ENCODE data around the gene PDK3. TPM values are rescaled to one million over a fixed set of nuclear protein-coding genes. Genes with fewer than 3 reads are reported as not detected.
A peak's percentile ranks its signal among the peaks of the same experiment; 100 is the strongest.

Gene PDK3
- 12.5 TPM for total RNA-seq
- 7.6 TPM for polyA plus RNA-seq
- long read RNA-seq, donor 1: 0 reads
- long read RNA-seq, donor 2, transcript PDK3-202 (12 exons, 1,921 nt): major isoform, 15 of 19 reads
- long read RNA-seq, donor 2, partial matches to known transcripts: 0 of 19 reads
- long read RNA-seq, donor 2, other reads (novel, unspliced or antisense): 0 of 19 reads
- long read RNA-seq, donor 3, partial matches to known transcripts: 0 of 3 reads
- long read RNA-seq, donor 3, other reads (novel, unspliced or antisense): 0 of 3 reads
- long read RNA-seq, donor 4, partial matches to known transcripts: 0 of 5 reads
- long read RNA-seq, donor 4, other reads (novel, unspliced or antisense): 0 of 5 reads
- long read RNA-seq, donor 5, transcript PDK3-202 (12 exons, 1,921 nt): major isoform, 8 of 12 reads
- long read RNA-seq, donor 5, partial matches to known transcripts: 0 of 12 reads
- long read RNA-seq, donor 5, other reads (novel, unspliced or antisense): 0 of 12 reads
- long read RNA-seq, donor 6, partial matches to known transcripts: 0 of 2 reads
- long read RNA-seq, donor 6, other reads (novel, unspliced or antisense): 0 of 2 reads
- long read RNA-seq, donor 7, transcript PDK3-202 (12 exons, 1,921 nt): major isoform, 7 of 7 reads
- long read RNA-seq, donor 7, partial matches to known transcripts: 0 of 7 reads
- long read RNA-seq, donor 7, other reads (novel, unspliced or antisense): 0 of 7 reads
- long read RNA-seq, donor 8, partial matches to known transcripts: 0 of 3 reads
- long read RNA-seq, donor 8, other reads (novel, unspliced or antisense): 0 of 3 reads
- long read RNA-seq, donor 9, partial matches to known transcripts: 0 of 3 reads
- long read RNA-seq, donor 9, other reads (novel, unspliced or antisense): 0 of 3 reads
- long read RNA-seq, donor 10, transcript PDK3-202 (12 exons, 1,921 nt): major isoform, 7 of 9 reads
- long read RNA-seq, donor 10, partial matches to known transcripts: 0 of 9 reads
- long read RNA-seq, donor 10, other reads (novel, unspliced or antisense): 0 of 9 reads

- H3K9me3 ChIP-seq (ENCODE audit: control insufficient read depth in 2 of 2, insufficient read depth in 1 of 2, low read length in 1 of 2): no peaks in the 10 kb centered on the region
- under 1% methylated on average over 83 of the region's 83 CpGs for WGBS
- peak; percentile 51 to 93 (median 78) for DNase-seq (ENCODE audit: low read depth in 6 of 9, low spot score in 9 of 9)
Measured at GRCh38 chrX:24464836-24465531, at the start of gene PDK3. Gene PDK3, plus strand, starts transcription at chrX:24465286. Its CDS starts 170 bp downstream, at chrX:24465456.

GRCh38 chrX:24415921-24416320, 49.2 kb upstream of the PDK3 start:
- Histone ChIP-seq H3K9me3 (ENCODE audit: control insufficient read depth in 2 of 2, insufficient read depth in 1 of 2, low read length in 1 of 2) (no peaks in the 10 kb centered on the region), H3K27me3 (ENCODE audit: control insufficient read depth in 2 of 2, insufficient read depth in 1 of 2, low read length in 1 of 2) (no peaks in the 10 kb centered on the region), H3K4me1 (ENCODE audit: control insufficient read depth in 2 of 2, insufficient read depth in 2 of 2, low read length in 2 of 2) (no peaks in the 10 kb centered on the region), H3K4me3 (ENCODE audit: low read length in 2 of 2) (no peak overlapping the region), H3K36me3 (ENCODE audit: control insufficient read depth in 2 of 2, insufficient read depth in 2 of 2, low read length in 1 of 2) (no peaks in the 10 kb centered on the region), H3K27ac (ENCODE audit: low read depth in 1 of 2, low read length in 1 of 2) (no peak overlapping the region)
- DNase-seq (ENCODE audit: low read depth in 6 of 9, low spot score in 9 of 9): no peak
- WGBS: 80% methylated on average over 5 of the region's 5 CpGs

More at GRCh38 chrX:24464836-24465531, at the start of gene PDK3:
- no peaks in the 10 kb centered on the region for H3K27me3 ChIP-seq (ENCODE audit: control insufficient read depth in 2 of 2, insufficient read depth in 1 of 2, low read length in 1 of 2)
- H3K4me3 ChIP-seq (ENCODE audit: low read length in 2 of 2): peak within 1 kb of the TSS; percentile 70 to 73
- H3K36me3 ChIP-seq (ENCODE audit: control insufficient read depth in 2 of 2, insufficient read depth in 2 of 2, low read length in 1 of 2): no peaks in the 10 kb centered on the region
- peak within 1 kb of the TSS; percentile 86 to 88 for H3K27ac ChIP-seq (ENCODE audit: low read depth in 1 of 2, low read length in 1 of 2)
- H3K4me1 ChIP-seq (ENCODE audit: control insufficient read depth in 2 of 2, insufficient read depth in 2 of 2, low read length in 2 of 2): peaks cover 4 to 11% of the 10 kb centered on the region in 2 donors

- H3K36me3 ChIP-seq (ENCODE audit: control insufficient read depth in 2 of 2, insufficient read depth in 2 of 2, low read length in 1 of 2): no peaks in the 10 kb centered on the region
- H3K4me3 ChIP-seq (ENCODE audit: low read length in 2 of 2): no peak overlapping the region
- no peaks in the 10 kb centered on the region for H3K27me3 ChIP-seq (ENCODE audit: control insufficient read depth in 2 of 2, insufficient read depth in 1 of 2, low read length in 1 of 2)
- H3K27ac ChIP-seq (ENCODE audit: low read depth in 1 of 2, low read length in 1 of 2): no peak overlapping the region
- no peak for DNase-seq (ENCODE audit: low read depth in 6 of 9, low spot score in 9 of 9)
- WGBS: 88% methylated on average over 2 of the region's 2 CpGs
- H3K9me3 ChIP-seq (ENCODE audit: control insufficient read depth in 2 of 2, insufficient read depth in 1 of 2, low read length in 1 of 2): no peaks in the 10 kb centered on the region
- H3K4me1 ChIP-seq (ENCODE audit: control insufficient read depth in 2 of 2, insufficient read depth in 2 of 2, low read length in 2 of 2): peaks cover 0 to 6% of the 10 kb centered on the region in 2 donors
Measured at GRCh38 chrX:24423960-24424359, 41.1 kb upstream of the PDK3 start.

GRCh38 chrX:24424948-24425347, 40.1 kb upstream of the PDK3 start:
- H3K27ac ChIP-seq (ENCODE audit: low read depth in 1 of 2, low read length in 1 of 2): no peak overlapping the region
- no peak overlapping the region for H3K4me3 ChIP-seq (ENCODE audit: low read length in 2 of 2)
- H3K4me1 ChIP-seq (ENCODE audit: control insufficient read depth in 2 of 2, insufficient read depth in 2 of 2, low read length in 2 of 2): peaks cover 0 to 6% of the 10 kb centered on the region in 2 donors
- no peaks in the 10 kb centered on the region for H3K27me3 ChIP-seq (ENCODE audit: control insufficient read depth in 2 of 2, insufficient read depth in 1 of 2, low read length in 1 of 2)
- 96% methylated on average over 8 of the region's 8 CpGs for WGBS
- no peaks in the 10 kb centered on the region for H3K9me3 ChIP-seq (ENCODE audit: control insufficient read depth in 2 of 2, insufficient read depth in 1 of 2, low read length in 1 of 2)
- no peaks in the 10 kb centered on the region for H3K36me3 ChIP-seq (ENCODE audit: control insufficient read depth in 2 of 2, insufficient read depth in 2 of 2, low read length in 1 of 2)
- DNase-seq (ENCODE audit: low read depth in 6 of 9, low spot score in 9 of 9): no peak

DNA sequence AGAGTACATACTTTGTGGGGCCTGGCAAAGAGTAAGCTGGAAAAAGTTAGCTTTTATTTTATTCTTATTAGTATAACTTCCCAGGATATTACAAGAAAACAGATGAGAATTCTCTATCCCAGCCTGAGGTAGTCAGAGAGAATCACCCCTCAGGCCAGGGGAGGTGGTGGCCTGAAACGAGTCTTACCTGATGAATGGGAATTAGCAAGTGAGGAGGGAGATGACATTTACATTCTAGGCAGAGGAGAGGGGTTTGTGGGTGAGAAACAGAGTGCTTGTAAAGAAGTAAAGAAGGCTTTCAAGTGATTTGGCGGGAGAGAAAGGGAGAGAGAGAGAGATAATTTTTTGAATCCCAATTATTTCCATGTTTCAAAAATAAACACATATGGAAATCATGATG, 39.3 kb upstream of the PDK3 start:
- peaks cover 0 to 6% of the 10 kb centered on the region in 2 donors for H3K4me1 ChIP-seq (ENCODE audit: control insufficient read depth in 2 of 2, insufficient read depth in 2 of 2, low read length in 2 of 2)
- no peaks in the 10 kb centered on the region for H3K27me3 ChIP-seq (ENCODE audit: control insufficient read depth in 2 of 2, insufficient read depth in 1 of 2, low read length in 1 of 2)
- no peaks in the 10 kb centered on the region for H3K9me3 ChIP-seq (ENCODE audit: control insufficient read depth in 2 of 2, insufficient read depth in 1 of 2, low read length in 1 of 2)
- no peak for DNase-seq (ENCODE audit: low read depth in 6 of 9, low spot score in 9 of 9)
- no peak overlapping the region for H3K4me3 ChIP-seq (ENCODE audit: low read length in 2 of 2)
- WGBS: 97% methylated on average over 2 of the region's 2 CpGs
- no peaks in the 10 kb centered on the region for H3K36me3 ChIP-seq (ENCODE audit: control insufficient read depth in 2 of 2, insufficient read depth in 2 of 2, low read length in 1 of 2)
- H3K27ac ChIP-seq (ENCODE audit: low read depth in 1 of 2, low read length in 1 of 2): no peak overlapping the region

DNA sequence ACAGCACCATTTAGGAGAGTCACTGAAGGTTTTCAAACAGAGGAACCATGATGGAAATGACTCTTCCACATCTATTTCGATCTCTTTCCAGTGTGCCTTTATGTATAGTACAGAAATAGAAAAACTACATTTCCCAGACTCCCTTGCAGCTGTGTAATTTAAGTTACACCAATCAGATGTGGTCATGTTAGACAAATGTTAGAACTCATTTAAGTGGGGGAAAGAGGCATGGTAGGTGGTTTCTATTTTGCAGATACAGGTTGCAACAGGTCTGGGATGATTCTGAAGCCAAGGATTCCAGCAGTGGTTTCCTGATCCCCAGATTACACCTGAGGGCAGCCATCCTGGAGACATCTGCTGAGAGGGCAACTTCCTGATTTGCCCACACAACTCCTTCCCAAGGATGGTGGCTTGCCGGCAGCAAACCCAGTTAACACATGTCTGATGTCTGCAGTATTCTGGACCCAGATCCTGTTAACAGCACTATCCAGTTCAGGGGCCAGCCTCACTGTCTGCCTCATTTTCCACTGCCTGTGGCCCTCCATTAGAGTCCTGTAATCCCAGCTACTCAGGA, 38.7 kb upstream of the PDK3 start:
- no peaks in the 10 kb centered on the region for H3K27me3 ChIP-seq (ENCODE audit: control insufficient read depth in 2 of 2, insufficient read depth in 1 of 2, low read length in 1 of 2)
- no peaks in the 10 kb centered on the region for H3K36me3 ChIP-seq (ENCODE audit: control insufficient read depth in 2 of 2, insufficient read depth in 2 of 2, low read length in 1 of 2)
- H3K4me1 ChIP-seq (ENCODE audit: control insufficient read depth in 2 of 2, insufficient read depth in 2 of 2, low read length in 2 of 2): peaks cover 0 to 6% of the 10 kb centered on the region in 2 donors
- WGBS: 66% methylated on average over 2 of the region's 2 CpGs
- DNase-seq (ENCODE audit: low read depth in 6 of 9, low spot score in 9 of 9): peak; percentile 11 to 68 (median 32)
- H3K27ac ChIP-seq (ENCODE audit: low read depth in 1 of 2, low read length in 1 of 2): no peak overlapping the region
- no peak overlapping the region for H3K4me3 ChIP-seq (ENCODE audit: low read length in 2 of 2)
- no peaks in the 10 kb centered on the region for H3K9me3 ChIP-seq (ENCODE audit: control insufficient read depth in 2 of 2, insufficient read depth in 1 of 2, low read length in 1 of 2)

GRCh38 chrX:24426921-24427746, 38.0 kb upstream of the PDK3 start:
- Histone ChIP-seq H3K27me3 (ENCODE audit: control insufficient read depth in 2 of 2, insufficient read depth in 1 of 2, low read length in 1 of 2) (no peaks in the 10 kb centered on the region), H3K4me1 (ENCODE audit: control insufficient read depth in 2 of 2, insufficient read depth in 2 of 2, low read length in 2 of 2) (peaks cover 0 to 6% of the 10 kb centered on the region in 2 donors), H3K9me3 (ENCODE audit: control insufficient read depth in 2 of 2, insufficient read depth in 1 of 2, low read length in 1 of 2) (no peaks in the 10 kb centered on the region), H3K36me3 (ENCODE audit: control insufficient read depth in 2 of 2, insufficient read depth in 2 of 2, low read length in 1 of 2) (no peaks in the 10 kb centered on the region), H3K4me3 (ENCODE audit: low read length in 2 of 2) (no peak overlapping the region), H3K27ac (ENCODE audit: low read depth in 1 of 2, low read length in 1 of 2) (no peak overlapping the region)
- WGBS: 94% methylated on average over 10 of the region's 10 CpGs
- no peak for DNase-seq (ENCODE audit: low read depth in 6 of 9, low spot score in 9 of 9)

- 85% methylated on average over 1 of the region's 1 CpG for WGBS
- DNase-seq (ENCODE audit: low read depth in 6 of 9, low spot score in 9 of 9): no peak
- Histone ChIP-seq H3K4me3 (ENCODE audit: low read length in 2 of 2) (no peak overlapping the region), H3K4me1 (ENCODE audit: control insufficient read depth in 2 of 2, insufficient read depth in 2 of 2, low read length in 2 of 2) (peaks cover 0 to 6% of the 10 kb centered on the region in 2 donors), H3K9me3 (ENCODE audit: control insufficient read depth in 2 of 2, insufficient read depth in 1 of 2, low read length in 1 of 2) (no peaks in the 10 kb centered on the region), H3K27ac (ENCODE audit: low read depth in 1 of 2, low read length in 1 of 2) (no peak overlapping the region), H3K36me3 (ENCODE audit: control insufficient read depth in 2 of 2, insufficient read depth in 2 of 2, low read length in 1 of 2) (no peaks in the 10 kb centered on the region), H3K27me3 (ENCODE audit: control insufficient read depth in 2 of 2, insufficient read depth in 1 of 2, low read length in 1 of 2) (no peaks in the 10 kb centered on the region)
Measured at GRCh38 chrX:24427747-24428019, 37.4 kb upstream of the PDK3 start.

Data from thymus (tissue), 14 donors.